Middle frontal gyrus (tissue), 1 donor: ENCODE measurements around the gene ATAD3A.

Source experiments
- DNase-seq: peaks from one replicate; pipeline ENCODE4 v3.0.0-alpha.2; 2015; ENCODE audit warnings: low spot score; ENCODE audit errors: extremely low spot score

The ATAD3A gene

DNA sequence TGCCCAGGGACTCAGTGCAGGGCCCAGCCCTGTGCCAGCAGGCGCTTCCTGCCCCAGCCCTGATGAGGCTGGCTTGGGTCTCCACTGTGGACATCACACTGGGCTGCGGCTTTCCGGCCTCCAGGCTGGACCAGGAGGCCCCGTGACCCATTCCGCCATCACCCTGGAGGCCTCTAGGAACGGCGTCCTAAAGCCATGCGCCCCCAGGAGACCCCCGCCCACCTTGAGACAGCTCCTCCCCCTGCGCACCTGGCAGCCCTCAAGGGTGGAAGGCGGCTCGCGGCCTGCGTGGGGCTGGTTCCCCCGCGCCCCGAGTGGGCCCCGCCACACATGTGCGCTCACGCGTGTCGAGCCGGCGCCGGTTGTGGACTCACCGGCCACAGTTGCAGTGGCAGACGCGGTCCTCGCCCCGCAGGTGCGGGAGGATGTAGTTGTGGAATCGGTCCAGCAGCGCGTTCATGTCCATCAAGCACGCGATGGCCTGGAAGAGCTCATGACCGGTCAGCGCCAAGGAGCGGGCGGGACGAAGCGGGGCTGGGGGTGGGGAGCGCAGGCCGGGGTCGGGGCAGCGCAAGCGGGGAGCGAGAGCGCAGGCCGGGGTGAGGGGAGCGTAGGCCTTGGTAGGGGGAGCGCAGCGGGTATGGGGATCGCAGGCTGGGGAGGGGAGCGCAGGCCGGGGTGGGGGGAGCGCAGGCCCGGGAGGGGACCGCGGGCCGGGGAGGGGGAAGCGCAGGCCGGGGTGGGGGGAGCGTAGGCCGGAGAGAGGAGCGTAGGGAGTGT lies 27.5 kb downstream of the ATAD3A start:
- no peak for DNase-seq

GRCh38 chr1:1540090-1540817 lies 28.3 kb downstream of the ATAD3A start, which contains the start of gene TMEM240:
TSS of gene TMEM240 (minus strand) at chr1:1540624. CDS start at chr1:1540346, 278 bp downstream.
- peak; percentile 24 for DNase-seq

DNA sequence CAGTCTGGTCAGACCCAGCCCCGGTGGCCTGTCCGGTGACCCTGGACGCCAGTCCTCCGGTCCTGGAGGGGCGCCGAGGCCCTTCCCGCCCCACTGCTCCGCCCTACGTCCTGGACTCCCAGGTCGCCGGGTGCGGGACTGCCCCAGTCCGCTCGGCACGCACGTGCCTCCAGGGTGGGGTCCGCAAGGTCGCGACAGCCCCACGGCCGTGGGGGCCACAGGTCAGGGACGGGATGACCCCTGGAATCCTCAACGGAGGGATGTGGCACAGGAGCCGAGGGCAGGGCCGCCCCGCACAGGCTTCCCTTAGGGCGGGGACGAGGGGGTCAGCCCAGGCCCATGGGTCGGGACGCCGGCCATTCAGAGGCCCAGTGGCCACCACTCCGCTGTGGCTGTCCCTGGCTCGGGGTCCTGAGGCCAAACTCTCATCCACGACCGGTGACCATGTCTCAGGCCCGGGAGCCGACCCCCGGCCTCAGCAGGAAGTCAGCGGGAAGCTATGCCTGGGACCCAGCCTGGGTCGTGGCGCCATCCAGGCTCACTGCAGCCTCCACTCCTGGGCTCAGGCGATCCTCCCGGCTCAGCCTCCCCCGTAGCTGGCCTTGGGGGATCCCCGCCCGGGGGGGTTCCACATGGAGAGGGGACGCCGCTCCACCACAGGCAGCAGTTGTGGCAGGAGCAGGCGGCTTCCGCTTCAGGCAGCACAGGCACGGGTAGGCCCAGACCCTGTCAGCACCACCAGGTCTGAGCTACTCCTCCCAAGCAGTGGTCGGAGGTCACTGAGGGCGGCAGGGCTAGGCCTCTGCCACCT lies 29.1 kb downstream of the ATAD3A start:
- DNase-seq, result no peak

GRCh38 chr1:1541956-1542765 lies 30.2 kb downstream of the ATAD3A start:
- DNase-seq, result no peak

DNA sequence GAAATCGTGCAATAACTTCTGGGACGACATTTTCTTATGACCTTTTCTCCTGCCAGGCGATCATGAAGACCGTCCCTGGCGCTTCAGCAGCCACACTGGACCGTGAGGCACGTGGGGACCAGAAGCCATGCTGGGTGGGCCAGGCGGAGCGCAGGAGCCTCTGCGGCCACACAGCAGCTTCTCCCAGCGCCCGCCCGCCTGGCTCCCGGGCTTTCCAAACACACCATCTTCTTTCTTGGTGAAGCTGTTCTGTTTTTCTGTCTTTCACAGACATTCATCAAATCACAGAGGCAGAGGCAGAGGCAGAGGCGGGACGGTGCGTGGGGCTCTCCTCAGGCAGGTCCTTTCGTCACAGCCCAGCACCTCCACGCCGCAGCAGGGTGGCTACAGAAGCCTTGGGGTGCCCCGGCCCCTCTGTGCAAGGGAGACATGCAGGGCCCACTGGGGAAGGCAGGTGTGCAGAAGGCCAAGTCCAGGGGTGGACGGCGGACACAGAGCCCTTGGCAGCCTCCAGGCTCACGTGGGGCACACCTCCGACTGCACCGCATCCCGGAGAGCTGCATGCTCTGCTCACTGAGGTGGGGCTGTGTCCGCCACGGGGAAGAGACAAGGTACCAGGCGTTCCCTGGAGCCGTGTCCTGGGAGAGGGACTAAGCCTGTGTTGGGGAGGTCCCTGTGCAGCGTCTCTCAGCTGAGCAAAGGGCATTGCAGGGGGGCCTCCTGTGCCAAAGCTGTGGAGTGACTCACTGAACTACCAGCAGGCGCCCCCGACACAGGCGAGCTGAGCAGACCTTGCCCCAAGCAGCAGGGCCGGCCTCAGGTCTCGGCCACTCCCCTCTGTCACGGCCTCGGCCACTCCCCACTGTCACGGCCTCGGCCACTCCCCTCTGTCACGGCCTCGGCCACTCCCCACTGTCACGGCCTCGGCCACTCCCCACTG lies 31.1 kb downstream of the ATAD3A start:
- no peak for DNase-seq

DNA sequence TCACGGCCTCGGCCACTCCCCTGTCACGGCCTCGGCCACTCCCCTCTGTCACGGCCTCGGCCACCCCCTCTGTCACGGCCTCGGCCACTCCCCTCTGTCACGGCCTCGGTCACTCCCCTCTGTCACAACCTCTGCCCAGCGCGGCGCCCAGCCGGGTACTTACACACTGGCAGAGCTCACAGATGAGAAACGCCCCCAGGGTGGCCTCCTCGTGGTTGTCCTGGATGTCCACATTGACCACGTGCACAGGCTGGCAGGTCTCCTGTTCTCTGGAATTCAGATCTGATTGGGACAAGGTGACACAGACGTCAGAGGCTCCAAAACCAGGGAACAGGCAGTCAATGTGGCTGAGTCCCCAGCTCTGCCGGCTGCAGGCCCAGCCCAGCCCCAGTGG lies 31.7 kb downstream of the ATAD3A start:
- no peak for DNase-seq

- no peak for DNase-seq
Measured at GRCh38 chr1:1544544-1544943, 32.6 kb downstream of the ATAD3A start.

DNA sequence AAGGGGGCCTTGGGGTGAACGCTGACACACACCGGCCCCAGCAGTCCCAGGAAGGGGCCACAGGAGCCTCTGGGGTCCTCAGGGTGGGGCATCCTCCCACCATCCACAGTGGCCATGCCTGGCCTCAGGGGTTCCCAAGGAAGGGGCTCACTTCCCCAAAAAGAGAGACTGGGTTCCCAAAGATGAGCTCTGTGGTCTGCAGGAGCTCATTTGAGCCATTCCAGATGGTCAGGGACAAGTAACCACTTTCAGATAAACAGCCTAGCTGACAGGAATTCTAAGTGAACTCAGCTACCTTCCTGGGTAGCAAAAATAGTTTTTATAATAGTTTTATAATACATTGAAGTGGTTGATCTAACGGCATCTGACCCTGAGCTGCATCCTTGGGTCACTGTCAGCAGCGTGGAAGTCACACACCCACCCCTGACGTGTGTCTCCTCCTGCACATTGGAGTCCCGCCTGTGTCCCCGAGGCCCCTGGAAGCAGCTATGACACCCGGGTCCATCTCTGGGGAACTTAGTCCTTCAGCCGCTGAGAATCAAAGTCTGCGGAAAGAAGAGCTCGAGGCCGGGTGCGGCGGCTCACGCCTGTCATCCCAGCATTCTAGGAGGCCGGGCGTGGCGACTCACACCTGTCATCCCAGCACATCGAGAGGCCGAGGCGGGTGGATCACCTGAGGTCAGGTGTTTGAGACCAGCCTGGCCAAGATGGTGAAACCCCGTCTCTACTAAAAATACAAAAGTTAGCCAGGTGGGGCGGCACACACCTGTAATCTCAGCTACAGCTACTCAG lies 34.2 kb downstream of the ATAD3A start:
- no peak for DNase-seq

GRCh38 chr1:1547011-1547410 lies 35.0 kb downstream of the ATAD3A start:
- DNase-seq, result no peak

DNA sequence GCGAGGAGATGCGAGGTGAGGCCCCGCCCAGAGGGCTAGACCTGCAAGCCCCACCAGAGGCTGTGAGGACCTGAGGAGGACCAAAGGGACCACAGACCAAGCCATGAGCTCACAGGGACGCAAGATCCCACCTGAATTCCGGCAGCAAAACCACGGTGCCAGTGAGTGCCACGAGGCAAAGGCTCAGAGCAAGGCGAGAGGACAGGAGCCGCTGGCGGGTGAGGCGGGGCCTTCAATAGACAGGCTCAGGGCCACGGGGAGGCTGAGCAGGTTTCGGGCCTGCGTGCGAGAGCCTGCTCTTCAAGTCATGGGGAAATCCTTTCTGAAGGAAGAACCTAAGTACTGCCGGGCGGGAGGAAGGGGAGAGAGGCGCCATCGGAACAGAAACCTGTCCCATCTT lies 35.5 kb downstream of the ATAD3A start:
- DNase-seq, result no peak

- no peak for DNase-seq
Measured at GRCh38 chr1:1548591-1548990, 36.6 kb downstream of the ATAD3A start.

DNA sequence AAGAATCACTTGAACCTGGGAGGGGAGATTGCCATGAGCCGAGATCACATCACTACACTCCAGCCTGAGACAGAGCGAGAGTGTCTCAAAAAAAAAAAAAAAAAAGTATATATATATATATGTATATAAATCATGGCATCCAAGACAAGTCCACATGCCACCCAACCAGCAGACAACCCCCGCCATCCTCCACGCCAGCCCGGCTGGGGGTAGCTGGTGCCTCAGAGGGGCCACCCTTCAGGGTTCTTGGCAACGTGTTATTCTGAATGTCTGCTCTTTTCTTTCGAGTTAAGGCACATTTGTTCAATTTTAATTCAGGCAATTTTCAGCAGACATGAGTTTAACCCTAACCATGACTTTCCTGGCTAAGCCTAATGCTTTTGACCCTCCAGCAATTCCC lies 38.1 kb downstream of the ATAD3A start:
- DNase-seq, result no peak

DNA sequence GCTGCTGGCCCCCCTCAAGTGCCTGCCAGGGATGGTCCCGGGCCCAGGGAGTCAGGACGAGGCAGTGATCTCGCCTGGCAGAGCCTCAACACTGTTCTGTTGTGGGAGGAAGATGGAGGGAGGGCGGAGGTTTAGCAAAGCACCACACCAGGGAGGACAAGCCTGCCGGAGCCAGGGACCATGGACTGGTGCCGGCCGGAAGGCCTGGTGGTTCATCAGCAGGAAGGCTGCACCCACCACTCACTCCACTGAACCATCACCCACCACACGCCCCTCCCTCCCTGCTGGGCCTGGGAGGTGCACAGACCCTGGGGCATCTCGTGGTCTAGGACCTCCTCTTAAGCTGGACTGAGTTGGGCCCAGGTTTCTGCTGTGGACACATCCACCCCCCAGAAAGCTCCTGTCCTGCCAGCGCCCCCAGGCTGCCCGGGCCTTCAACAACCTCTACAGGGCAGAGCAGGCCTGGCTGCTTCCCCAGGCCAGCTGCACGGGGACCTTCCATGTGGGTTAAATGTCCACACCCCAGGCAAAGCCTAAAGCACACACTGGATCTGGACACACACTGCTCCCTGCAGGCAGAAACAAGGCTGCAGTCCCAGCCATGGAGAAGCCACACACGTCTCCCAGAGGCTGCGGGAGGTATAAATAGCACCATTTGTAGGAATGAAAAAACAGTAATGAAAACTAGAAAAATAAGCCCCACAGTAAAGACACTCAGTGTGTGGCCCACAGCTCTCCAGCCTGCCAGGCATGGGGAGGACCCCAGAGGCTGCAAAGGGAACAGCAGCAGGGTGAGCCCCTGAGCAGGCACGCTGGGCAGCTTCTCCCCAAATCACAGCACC lies 38.9 kb downstream of the ATAD3A start:
- no peak for DNase-seq

DNA sequence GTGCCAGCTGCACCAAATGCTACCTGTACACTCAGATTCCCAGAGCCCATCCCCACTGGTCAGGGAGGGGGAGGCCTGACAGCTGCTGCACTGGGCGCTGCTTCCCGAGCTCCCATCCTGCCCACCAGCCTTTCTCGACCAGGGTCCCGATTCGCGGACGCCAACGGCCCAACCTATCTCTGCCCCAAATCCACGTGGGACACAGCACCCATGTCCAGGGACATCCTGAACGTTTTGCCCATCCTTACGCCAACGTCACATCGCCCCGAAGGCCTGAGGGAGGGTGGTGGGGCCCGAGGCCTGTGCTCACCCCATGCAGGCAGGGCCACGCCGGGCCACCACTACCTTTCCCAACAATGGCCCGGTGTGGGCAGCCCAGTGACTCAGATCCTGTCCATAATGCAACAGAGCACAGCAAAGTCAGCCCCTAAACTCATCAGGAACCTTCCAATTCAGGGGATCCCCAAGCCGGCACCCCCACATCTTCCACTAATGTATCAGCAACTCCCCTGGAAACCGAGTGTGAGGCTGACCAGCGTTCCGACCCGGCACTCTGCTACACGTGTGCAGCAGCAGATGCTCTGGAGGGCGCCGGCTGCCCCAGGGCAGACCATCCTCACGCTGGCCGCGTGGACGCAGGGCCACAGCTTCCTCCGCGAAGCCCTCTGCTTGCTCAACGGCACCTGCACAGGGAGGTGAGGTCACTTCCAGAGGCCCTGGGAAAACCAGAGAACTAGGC lies 39.7 kb downstream of the ATAD3A start:
- no peak for DNase-seq

GRCh38 chr1:1552263-1552639 lies 40.3 kb downstream of the ATAD3A start:
- no peak for DNase-seq

GRCh38 chr1:1553821-1554494 lies 42.0 kb downstream of the ATAD3A start:
- no peak for DNase-seq

GRCh38 chr1:1554550-1554925 lies 42.6 kb downstream of the ATAD3A start:
- DNase-seq, result no peak
